ENCODE measurements around the gene KLF1.

KLF1 gene

GRCh38 chr19:12843328-12843727, 43.7 kb downstream of the KLF1 start:
- H3K27ac ChIP-seq (ENCODE audit: low read depth, low read length) = no peak overlapping the region
- H4K20me1 ChIP-seq (ENCODE audit: control insufficient read depth, insufficient read depth, low read depth, low read length) = peaks cover 13% of the 10 kb centered on the region; the same call in 1 of the 2 replicates
- H3F3A ChIP-seq (ENCODE audit: control insufficient read depth, insufficient read depth) = peaks cover 11% of the 10 kb centered on the region

GRCh38 chr19:12842511-12842910, 44.5 kb downstream of the KLF1 start:
- Histone ChIP-seq H4K20me1 (ENCODE audit: control insufficient read depth, insufficient read depth, low read depth, low read length) (peaks cover 13% of the 10 kb centered on the region; the same call in 1 of the 2 replicates), H3K79me2 (ENCODE audit: control insufficient read depth, low read length) (no peaks in the 10 kb centered on the region), H3F3A (ENCODE audit: control insufficient read depth, insufficient read depth) (peaks cover 12% of the 10 kb centered on the region), H3K9me2 (replicated peaks; ENCODE audit: control insufficient read depth, low read length) (no peaks in the 10 kb centered on the region), H3K9me3 (ENCODE audit: control insufficient read depth, insufficient read depth, low read length) (no peaks in the 10 kb centered on the region), H3K27me3 (ENCODE audit: control insufficient read depth, low read length) (peaks cover 10% of the 10 kb centered on the region), H3K4me3 (ENCODE audit: low read length) (no peak overlapping the region), H3K4me2 (ENCODE audit: low read length) (no peak overlapping the region), H3K27ac (ENCODE audit: low read depth, low read length) (no peak overlapping the region), H3K36me3 (ENCODE audit: control insufficient read depth, low read length) (no peaks in the 10 kb centered on the region), H3K4me1 (ENCODE audit: control insufficient read depth, low read length) (peaks cover 34% of the 10 kb centered on the region)
- no peak for TF ChIP-seq CTCF (IDR thresholded peaks at IDR 0.05; ENCODE audit: low read depth, low read length, poor library complexity, severe bottlenecking)
- TF ChIP-seq EZH2phosphoT487 (IDR thresholded peaks at IDR 0.05; ENCODE audit: borderline replicate concordance, low read length) = no peak

More at GRCh38 chr19:12843328-12843727, 43.7 kb downstream of the KLF1 start:
- H3K27me3 ChIP-seq (ENCODE audit: control insufficient read depth, low read length) = peaks cover 10% of the 10 kb centered on the region
- peaks cover 31% of the 10 kb centered on the region for H3K4me1 ChIP-seq (ENCODE audit: control insufficient read depth, low read length)
- H3K4me3 ChIP-seq (ENCODE audit: low read length) = no peak overlapping the region
- no peaks in the 10 kb centered on the region for H3K9me3 ChIP-seq (ENCODE audit: control insufficient read depth, insufficient read depth, low read length)
- TF ChIP-seq CTCF (IDR thresholded peaks at IDR 0.05; ENCODE audit: low read depth, low read length, poor library complexity, severe bottlenecking) (no peak), EZH2phosphoT487 (IDR thresholded peaks at IDR 0.05; ENCODE audit: borderline replicate concordance, low read length) (no peak)
- H3K36me3 ChIP-seq (ENCODE audit: control insufficient read depth, low read length) = no peaks in the 10 kb centered on the region
- no peaks in the 10 kb centered on the region for H3K9me2 ChIP-seq (replicated peaks; ENCODE audit: control insufficient read depth, low read length)
- no peaks in the 10 kb centered on the region for H3K79me2 ChIP-seq (ENCODE audit: control insufficient read depth, low read length)
- H3K4me2 ChIP-seq (ENCODE audit: low read length) = no peak overlapping the region

GRCh38 chr19:12841094-12841493, 45.9 kb downstream of the KLF1 start:
- Histone ChIP-seq H3K36me3 (ENCODE audit: control insufficient read depth, low read length) (no peaks in the 10 kb centered on the region), H4K20me1 (ENCODE audit: control insufficient read depth, insufficient read depth, low read depth, low read length) (peaks cover 13% of the 10 kb centered on the region; the same call in 1 of the 2 replicates), H3K4me2 (ENCODE audit: low read length) (peak overlapping the region; percentile 23; the same call in 1 of the 2 replicates), H3K9me2 (replicated peaks; ENCODE audit: control insufficient read depth, low read length) (no peaks in the 10 kb centered on the region), H3K79me2 (ENCODE audit: control insufficient read depth, low read length) (no peaks in the 10 kb centered on the region), H3F3A (ENCODE audit: control insufficient read depth, insufficient read depth) (peaks cover 21% of the 10 kb centered on the region), H3K4me3 (ENCODE audit: low read length) (no peak overlapping the region), H3K4me1 (ENCODE audit: control insufficient read depth, low read length) (peaks cover 36% of the 10 kb centered on the region), H3K9me3 (ENCODE audit: control insufficient read depth, insufficient read depth, low read length) (no peaks in the 10 kb centered on the region), H3K27me3 (ENCODE audit: control insufficient read depth, low read length) (peaks cover 6% of the 10 kb centered on the region), H3K27ac (ENCODE audit: low read depth, low read length) (no peak overlapping the region)
- TF ChIP-seq CTCF (IDR thresholded peaks at IDR 0.05; ENCODE audit: low read depth, low read length, poor library complexity, severe bottlenecking) (no peak), EZH2phosphoT487 (IDR thresholded peaks at IDR 0.05; ENCODE audit: borderline replicate concordance, low read length) (no peak)
